Lower leg skin (tissue), 4 donors: ENCODE results near the gene PLEKHG2. TPM values are rescaled to one million over a fixed set of nuclear protein-coding genes. Genes with fewer than 3 reads are reported as not detected.
A peak's percentile ranks its signal among the peaks of the same experiment; 100 is the strongest.

Experiments
- DNase-seq, 2 donors: peaks; one replicate each; pipeline ENCODE4 v3.0.0-alpha.2; 2019; ENCODE audit warnings: low spot score in 2 of 2
- H3K4me3 ChIP-seq: fragments of 200-600 bp; sonication (generic); 2 replicates; pipeline ENCODE4 v1.5.1; 2017; ENCODE audit warnings: mild to moderate bottlenecking, low read depth; ENCODE audit not compliant: poor library complexity, severe bottlenecking
- CTCF ChIP-seq, 3 donors: fragments of 450-650 bp; IDR thresholded peaks; one replicate each; pipeline ENCODE4 v1.5.1; 2016; ENCODE audit warnings: antibody characterized with exemption in 3 of 3, mild to moderate bottlenecking in 3 of 3, moderate library complexity in 2 of 3
- POLR2A ChIP-seq, 2 donors: fragments of 450-650 bp; IDR thresholded peaks; one replicate each; pipeline ENCODE4 v1.6.1; 2016 to 2017; ENCODE audit warnings: antibody characterized with exemption in 2 of 2, mild to moderate bottlenecking in 1 of 2, moderate library complexity in 1 of 2
- WGBS, 2 donors: methylation state at CpG; one replicate each; pipeline ENCODE4 v1.1.5; 2018; 5-methylcytosine and 5-hydroxymethylcytosine counted together
- intact Hi-C: fragments of 100-400 bp; cut with DNase I; formaldehyde crosslinking; loops from one replicate; pipeline ENCODE4 v1.15.0; 2023; ENCODE audit warnings: low total_unique reads
- total RNA-seq, 4 donors: library from RNA; depleted of rRNA; stranded (reverse); fragments of >200 nt; gene quantifications; one replicate each; pipeline ENCODE4 v1.1.0, GENCODE V29; 2016

Gene PLEKHG2, protein sequence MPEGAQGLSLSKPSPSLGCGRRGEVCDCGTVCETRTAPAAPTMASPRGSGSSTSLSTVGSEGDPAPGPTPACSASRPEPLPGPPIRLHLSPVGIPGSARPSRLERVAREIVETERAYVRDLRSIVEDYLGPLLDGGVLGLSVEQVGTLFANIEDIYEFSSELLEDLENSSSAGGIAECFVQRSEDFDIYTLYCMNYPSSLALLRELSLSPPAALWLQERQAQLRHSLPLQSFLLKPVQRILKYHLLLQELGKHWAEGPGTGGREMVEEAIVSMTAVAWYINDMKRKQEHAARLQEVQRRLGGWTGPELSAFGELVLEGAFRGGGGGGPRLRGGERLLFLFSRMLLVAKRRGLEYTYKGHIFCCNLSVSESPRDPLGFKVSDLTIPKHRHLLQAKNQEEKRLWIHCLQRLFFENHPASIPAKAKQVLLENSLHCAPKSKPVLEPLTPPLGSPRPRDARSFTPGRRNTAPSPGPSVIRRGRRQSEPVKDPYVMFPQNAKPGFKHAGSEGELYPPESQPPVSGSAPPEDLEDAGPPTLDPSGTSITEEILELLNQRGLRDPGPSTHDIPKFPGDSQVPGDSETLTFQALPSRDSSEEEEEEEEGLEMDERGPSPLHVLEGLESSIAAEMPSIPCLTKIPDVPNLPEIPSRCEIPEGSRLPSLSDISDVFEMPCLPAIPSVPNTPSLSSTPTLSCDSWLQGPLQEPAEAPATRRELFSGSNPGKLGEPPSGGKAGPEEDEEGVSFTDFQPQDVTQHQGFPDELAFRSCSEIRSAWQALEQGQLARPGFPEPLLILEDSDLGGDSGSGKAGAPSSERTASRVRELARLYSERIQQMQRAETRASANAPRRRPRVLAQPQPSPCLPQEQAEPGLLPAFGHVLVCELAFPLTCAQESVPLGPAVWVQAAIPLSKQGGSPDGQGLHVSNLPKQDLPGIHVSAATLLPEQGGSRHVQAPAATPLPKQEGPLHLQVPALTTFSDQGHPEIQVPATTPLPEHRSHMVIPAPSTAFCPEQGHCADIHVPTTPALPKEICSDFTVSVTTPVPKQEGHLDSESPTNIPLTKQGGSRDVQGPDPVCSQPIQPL (N-terminal part only)
- 1 to 10 TPM; 3.0 to 6.4 (median 4.3) TPM for total RNA-seq

GRCh38 chr19:39412100-39412866 is at the start of gene PLEKHG2:
PLEKHG2 (plus strand) TSS chr19:39412669; CDS start chr19:39414087, 1,418 bp downstream.
- intact Hi-C loops, result no loop called here
- DNase-seq, result peak; percentile 99 to 100
- H3K4me3 ChIP-seq, result peak within 1 kb of the TSS; percentile 68
- WGBS, 2 donors, result 0% methylated on average over 40 to 41 of the region's 60 CpGs
- peak in 1 of 2 donors; percentile 80 for TF ChIP-seq POLR2A (IDR thresholded peaks at IDR 0.05)
- no peak for TF ChIP-seq CTCF (IDR thresholded peaks at IDR 0.05)

DNA sequence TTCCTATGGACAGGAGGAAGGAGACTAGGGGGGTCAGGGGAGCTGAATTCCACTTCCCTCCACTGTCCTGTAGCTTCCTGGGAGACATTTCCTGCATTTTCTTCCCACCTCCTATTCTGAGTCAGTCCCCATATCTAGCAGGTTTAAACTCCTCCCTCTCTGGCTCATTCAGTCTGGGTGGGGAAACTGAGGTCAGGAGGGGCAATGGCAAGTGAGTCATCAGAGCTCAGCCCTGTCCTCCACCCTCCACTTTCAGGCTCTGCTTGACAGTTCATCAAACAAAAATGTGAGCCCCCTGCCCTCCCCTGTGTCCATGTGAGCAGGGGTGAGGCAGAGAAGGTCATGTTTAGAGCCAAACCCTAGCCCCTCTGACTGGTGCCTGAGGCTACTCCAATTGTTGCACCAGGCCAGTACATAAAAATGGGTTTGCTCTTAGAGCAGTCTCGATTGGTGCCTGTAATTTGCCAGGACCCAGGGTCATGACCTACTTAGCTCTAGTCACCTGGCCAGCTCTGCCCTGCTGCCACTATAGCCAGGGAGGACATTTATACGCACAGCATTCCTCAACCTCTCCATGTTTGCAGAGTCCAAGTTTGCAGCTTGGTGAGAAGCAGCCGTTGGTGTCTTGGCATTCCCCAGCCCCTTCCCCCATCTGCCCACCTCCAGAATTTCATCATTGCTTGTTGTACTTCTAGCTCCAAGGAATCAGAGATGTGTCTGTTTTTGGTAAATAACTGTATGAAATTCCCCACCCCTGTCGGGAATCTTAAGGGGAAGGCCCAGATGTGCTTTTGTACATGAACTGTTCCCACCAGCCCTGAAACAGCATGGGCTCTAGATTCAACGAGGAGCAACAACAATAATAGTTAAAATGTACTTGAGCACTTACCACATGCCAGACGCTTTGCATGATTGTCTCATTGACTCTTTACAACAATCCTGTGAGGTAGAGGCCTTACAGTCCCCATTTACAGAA is 49.5 kb upstream of the PLEKHG2 start:
- DNase-seq, result peak in 1 of 2 donors; percentile 62
- TF ChIP-seq POLR2A (IDR thresholded peaks at IDR 0.05) (no peak), CTCF (IDR thresholded peaks at IDR 0.05) (no peak)
- H3K4me3 ChIP-seq, result no peak overlapping the region
- 27 to 28% methylated on average over 6 of the region's 6 CpGs for WGBS, 2 donors
- intact Hi-C loops, result no loop called here

- 26% methylated on average over 5 of the region's 5 CpGs for WGBS, 2 donors
- no peak for TF ChIP-seq CTCF (IDR thresholded peaks at IDR 0.05)
- TF ChIP-seq POLR2A (IDR thresholded peaks at IDR 0.05), result no peak
- H3K4me3 ChIP-seq, result no peak overlapping the region
- intact Hi-C loops, result no loop called here
- peak in 1 of 2 donors; percentile 71 for DNase-seq
These were observed 48.5 kb upstream of the PLEKHG2 start for GRCh38 chr19:39363901-39364457.

DNA sequence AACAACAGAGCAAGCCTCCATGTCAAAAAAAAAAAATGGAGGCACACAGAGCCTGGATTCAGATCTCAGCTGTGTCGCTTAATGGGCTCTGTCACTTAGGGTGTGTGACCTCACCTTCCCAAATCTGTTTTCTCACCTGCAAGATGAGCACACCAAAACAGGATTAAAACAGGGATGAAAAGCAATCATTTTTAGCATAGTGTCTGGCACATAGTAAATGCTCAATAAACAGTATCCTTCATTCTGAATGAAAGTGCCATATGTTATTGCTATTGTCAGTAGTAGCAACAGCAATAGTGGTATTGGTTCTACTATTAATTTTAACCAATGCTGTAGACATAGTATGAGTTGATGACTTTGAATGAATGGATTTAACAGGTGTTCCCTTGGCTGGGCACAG is 46.9 kb upstream of the PLEKHG2 start:
- intact Hi-C loops, result no loop called here
- WGBS, 2 donors, result 93 to 97% methylated on average over 1 of the region's 1 CpG
- DNase-seq, result no peak
- H3K4me3 ChIP-seq, result no peak overlapping the region
- TF ChIP-seq POLR2A (IDR thresholded peaks at IDR 0.05), result no peak
- TF ChIP-seq CTCF (IDR thresholded peaks at IDR 0.05), result no peak
